MM.1S (cell line): ENCODE data around the gene CSKMT.

Experiments used
- DNase-seq: peaks from one replicate; pipeline ENCODE4 v3.0.0-alpha.2; 2015
- H2AFZ ChIP-seq: fragments of 300-600 bp; sonication (generic); 2 replicates; pipeline ENCODE4 v1.6.0; 2016; ENCODE audit warnings: antibody characterized with exemption, low read length
- H3F3A ChIP-seq: fragments of 300-600 bp; sonication (generic); 2 replicates; pipeline ENCODE4 v1.6.1; 2016; ENCODE audit warnings: mild to moderate bottlenecking, antibody characterized with exemption, low read length, moderate library complexity, mixed read lengths; ENCODE audit not compliant: insufficient read depth
- H3K27ac ChIP-seq: fragments of 300-600 bp; sonication (generic); 2 replicates; pipeline ENCODE4 v1.5.1; 2016; ENCODE audit warnings: mild to moderate bottlenecking, low read length
- H3K27me3 ChIP-seq: fragments of 300-600 bp; sonication (generic); replicated peaks from 2 replicates; pipeline ENCODE4 v1.6.0; 2016; ENCODE audit warnings: low read length; ENCODE audit not compliant: insufficient read depth
- H3K36me3 ChIP-seq: fragments of 300-600 bp; sonication (generic); replicated peaks from 2 replicates; pipeline ENCODE4 v1.6.1; 2016; ENCODE audit warnings: mild to moderate bottlenecking, low read length, mixed read lengths; ENCODE audit not compliant: insufficient read depth
- H3K4me1 ChIP-seq: fragments of 300-600 bp; sonication (generic); 2 replicates; pipeline ENCODE4 v1.6.1; 2016; ENCODE audit warnings: low read length, mixed read lengths
- H3K4me2 ChIP-seq: fragments of 300-600 bp; sonication (generic); 2 replicates; pipeline ENCODE4 v1.6.0; 2016; ENCODE audit warnings: low read depth, low read length
- H3K4me3 ChIP-seq: fragments of 300-600 bp; sonication (generic); 2 replicates; pipeline ENCODE4 v1.5.1; 2016; ENCODE audit warnings: low read length, mixed read lengths
- H3K79me2 ChIP-seq: fragments of 300-600 bp; sonication (generic); 2 replicates; pipeline ENCODE4 v1.6.1; 2016; ENCODE audit warnings: mixed run types, low read length, mixed read lengths
- H3K9ac ChIP-seq: fragments of 300-600 bp; sonication (generic); 2 replicates; pipeline ENCODE4 v1.6.1; 2016; ENCODE audit warnings: low read length, mixed read lengths
- H3K9me2 ChIP-seq: fragments of 300-600 bp; sonication (generic); replicated peaks from 2 replicates; pipeline ENCODE4 v1.6.1; 2016; ENCODE audit warnings: mild to moderate bottlenecking, low read length, mixed read lengths; ENCODE audit not compliant: insufficient read depth
- H3K9me3 ChIP-seq: fragments of 300-600 bp; sonication (generic); replicated peaks from 2 replicates; pipeline ENCODE4 v1.6.1; 2016; ENCODE audit warnings: mild to moderate bottlenecking, low read length, mixed read lengths; ENCODE audit not compliant: insufficient read depth
- H4K20me1 ChIP-seq: fragments of 300-600 bp; sonication (generic); 2 replicates; pipeline ENCODE4 v1.6.1; 2016; ENCODE audit warnings: mild to moderate bottlenecking, low read length, moderate library complexity, mixed read lengths; ENCODE audit not compliant: insufficient read depth
- EZH2 ChIP-seq: fragments of 300-600 bp; sonication (generic); optimal IDR thresholded peaks from 2 replicates; pipeline ENCODE3; 2017; ENCODE audit warnings: low read depth, mild to moderate bottlenecking, antibody characterized with exemption, low read length, mixed read lengths
- EZH2phosphoT487 ChIP-seq: fragments of 300-600 bp; sonication (generic); IDR thresholded peaks from 2 replicates; pipeline ENCODE4 v1.6.1; 2018; ENCODE audit warnings: antibody characterized with exemption, low read length
- TF ChIP-seq, protein P1 (sequence below): fragments of 300-600 bp; sonication (generic); IDR thresholded peaks from 2 replicates; pipeline ENCODE4 v1.5.1; 2016; ENCODE audit warnings: antibody characterized with exemption, low read length, mixed read lengths

Gene CSKMT

DNA sequence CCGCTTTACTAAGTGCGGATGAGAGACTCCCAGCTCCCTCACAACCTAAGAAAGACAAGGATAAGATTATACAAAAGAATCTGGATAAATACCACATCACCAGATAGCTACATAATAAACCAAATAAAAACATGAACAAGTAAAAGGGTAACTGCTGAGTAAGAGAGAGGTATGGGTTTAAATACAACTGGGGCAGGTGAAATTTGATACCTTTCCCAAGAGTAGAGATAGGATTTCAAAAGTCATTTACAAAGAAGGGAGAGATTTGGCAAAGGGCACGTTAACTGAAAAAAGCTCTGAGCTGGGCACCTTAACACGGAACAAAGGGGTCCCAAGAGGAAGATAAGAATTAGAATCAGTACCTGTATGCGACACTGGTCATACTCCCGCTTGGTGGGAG is 12.0 kb downstream of the CSKMT start:
- H3K9ac ChIP-seq, result no peak overlapping the region
- no peaks in the 10 kb centered on the region for H3K9me2 ChIP-seq
- no peak overlapping the region for H3K27ac ChIP-seq
- H4K20me1 ChIP-seq, result no peaks in the 10 kb centered on the region
- H3K9me3 ChIP-seq, result no peaks in the 10 kb centered on the region
- H3K4me2 ChIP-seq, result 0 out of 2 replicates have a peak overlapping the region, but pooled peaks have one; percentile 93
- H2AFZ ChIP-seq, result no peak overlapping the region
- no peaks in the 10 kb centered on the region for H3K27me3 ChIP-seq
- peaks cover 17% of the 10 kb centered on the region; the same call in 1 of the 2 replicates for H3F3A ChIP-seq
- TF ChIP-seq, protein P1, sequence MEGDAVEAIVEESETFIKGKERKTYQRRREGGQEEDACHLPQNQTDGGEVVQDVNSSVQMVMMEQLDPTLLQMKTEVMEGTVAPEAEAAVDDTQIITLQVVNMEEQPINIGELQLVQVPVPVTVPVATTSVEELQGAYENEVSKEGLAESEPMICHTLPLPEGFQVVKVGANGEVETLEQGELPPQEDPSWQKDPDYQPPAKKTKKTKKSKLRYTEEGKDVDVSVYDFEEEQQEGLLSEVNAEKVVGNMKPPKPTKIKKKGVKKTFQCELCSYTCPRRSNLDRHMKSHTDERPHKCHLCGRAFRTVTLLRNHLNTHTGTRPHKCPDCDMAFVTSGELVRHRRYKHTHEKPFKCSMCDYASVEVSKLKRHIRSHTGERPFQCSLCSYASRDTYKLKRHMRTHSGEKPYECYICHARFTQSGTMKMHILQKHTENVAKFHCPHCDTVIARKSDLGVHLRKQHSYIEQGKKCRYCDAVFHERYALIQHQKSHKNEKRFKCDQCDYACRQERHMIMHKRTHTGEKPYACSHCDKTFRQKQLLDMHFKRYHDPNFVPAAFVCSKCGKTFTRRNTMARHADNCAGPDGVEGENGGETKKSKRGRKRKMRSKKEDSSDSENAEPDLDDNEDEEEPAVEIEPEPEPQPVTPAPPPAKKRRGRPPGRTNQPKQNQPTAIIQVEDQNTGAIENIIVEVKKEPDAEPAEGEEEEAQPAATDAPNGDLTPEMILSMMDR, result no peak
- TF ChIP-seq EZH2phosphoT487 (no peak), EZH2 (no peak)
- H3K4me3 ChIP-seq, result no peak overlapping the region
- H3K36me3 ChIP-seq, result no peaks in the 10 kb centered on the region; the same call in none of the 2 replicates
- peaks cover 18% of the 10 kb centered on the region for H3K4me1 ChIP-seq
- no peak for DNase-seq
- H3K79me2 ChIP-seq, result peaks cover 57% of the 10 kb centered on the region

DNA sequence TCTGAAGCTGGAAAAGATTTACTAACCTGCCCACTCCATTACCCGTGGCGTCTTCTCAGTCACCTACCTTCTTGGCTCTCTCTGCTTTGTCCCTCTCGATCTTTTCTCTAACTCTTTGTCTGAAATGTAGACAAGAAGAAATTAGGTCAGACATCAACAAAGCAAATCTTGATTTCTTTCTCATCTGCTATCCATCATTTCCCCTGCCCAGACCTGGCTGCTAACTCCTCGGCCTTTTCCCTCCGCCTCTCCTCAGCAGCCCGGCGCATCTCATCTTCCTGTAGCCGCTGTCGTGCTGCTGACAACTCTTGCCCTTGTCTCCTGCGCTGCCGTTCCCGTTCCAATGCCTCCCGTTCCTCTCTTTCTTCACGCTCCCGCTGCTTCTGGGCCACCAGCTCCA is 12.6 kb downstream of the CSKMT start:
- H3K9ac ChIP-seq, result peak overlapping the region; percentile 90; the same call in 1 of the 2 replicates

DNA sequence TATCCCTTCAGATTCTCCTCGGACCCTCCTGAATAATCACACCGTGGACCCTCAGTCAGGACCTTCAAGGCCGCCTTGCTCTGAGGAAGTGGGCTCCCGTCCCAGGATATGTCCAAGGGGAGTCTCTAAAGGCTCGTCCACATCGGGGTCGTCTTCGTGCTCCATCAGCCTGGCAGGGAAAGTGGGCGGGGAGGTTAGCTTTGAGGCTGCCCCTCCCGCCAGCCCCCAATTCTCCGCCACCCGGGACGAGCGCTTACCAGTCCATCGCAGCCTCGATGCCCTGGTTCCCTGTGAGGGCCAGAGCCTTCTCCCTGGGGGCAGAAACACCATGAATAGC is 13.3 kb downstream of the CSKMT start:
- Histone ChIP-seq H3K27me3 (no peaks in the 10 kb centered on the region), H3K27ac (peak overlapping the region; percentile 47; the same call in 1 of the 2 replicates), H3K4me2 (peak overlapping the region; percentile 93), H3K79me2 (peaks cover 44% of the 10 kb centered on the region), H4K20me1 (no peaks in the 10 kb centered on the region), H3K9ac (peak overlapping the region; percentile 90), H3K4me1 (peaks cover 10% of the 10 kb centered on the region; the same call in 1 of the 2 replicates), H3K9me2 (no peaks in the 10 kb centered on the region), H3K36me3 (no peaks in the 10 kb centered on the region; the same call in none of the 2 replicates), H3F3A (peaks cover 10% of the 10 kb centered on the region; the same call in 1 of the 2 replicates), H2AFZ (peak overlapping the region; percentile 97), H3K9me3 (no peaks in the 10 kb centered on the region), H3K4me3 (peak overlapping the region; percentile 98)
- TF ChIP-seq EZH2, result no peak
- TF ChIP-seq, protein P1, result no peak
- no peak for TF ChIP-seq EZH2phosphoT487
- no peak for DNase-seq

More for the DNA sequence above, 12.6 kb downstream of the CSKMT start:
- Histone ChIP-seq H3K9me2 (no peaks in the 10 kb centered on the region), H4K20me1 (no peaks in the 10 kb centered on the region), H3K27ac (no peak overlapping the region), H3K36me3 (no peaks in the 10 kb centered on the region; the same call in none of the 2 replicates), H3K27me3 (no peaks in the 10 kb centered on the region), H3F3A (peaks cover 13% of the 10 kb centered on the region; the same call in 1 of the 2 replicates), H3K4me2 (peak overlapping the region; percentile 93), H3K4me1 (peaks cover 16% of the 10 kb centered on the region), H3K9me3 (no peaks in the 10 kb centered on the region), H3K79me2 (peaks cover 51% of the 10 kb centered on the region), H3K4me3 (peak overlapping the region; percentile 98), H2AFZ (no peak overlapping the region)
- TF ChIP-seq EZH2phosphoT487 (no peak), EZH2 (no peak)
- TF ChIP-seq, protein P1, result no peak
- no peak for DNase-seq
